Spleen (tissue), 7 donors: ENCODE measurements around the gene TMEM150C.

Source experiments
- CTCF ChIP-seq, 11 experiments: fragments of 200-600 bp in 7 of 11; fragments of 450-650 bp in 4 of 11; sonication (generic) in 4 of 11; IDR thresholded peaks in 8 of 11; conservative IDR thresholded peaks in 3 of 11; 1 replicate in 7 of 11; 2 replicates in 4 of 11; pipeline versions ENCODE4 v1.4.0 to v1.8.0; 2016 to 2021; ENCODE audit warnings: antibody characterized with exemption in 11 of 11, inconsistent platforms in 4 of 11, mild to moderate bottlenecking in 1 of 11
- POLR2A ChIP-seq, 3 donors: fragments of 450-650 bp; IDR thresholded peaks; one replicate each; pipeline ENCODE4 v1.5.1; 2017; ENCODE audit warnings: antibody characterized with exemption in 3 of 3, mild to moderate bottlenecking in 1 of 3
- POLR2AphosphoS5 ChIP-seq, 3 donors: sonication (generic); formaldehyde crosslinking; IDR thresholded peaks; one replicate each; pipeline ENCODE4 v1.5.1; 2017; ENCODE audit warnings: antibody characterized with exemption in 3 of 3
- donor health status: DM: no; HTN: no; CAD: no; lungs with moderate emphysema.
- donor health status: DM: no; HTN: no; CAD: no.
- donor health status: DM: no; HTN: no; CAD: no.

GRCh38 chr4:82551734-82552133, 10.1 kb downstream of the TMEM150C start:
- TF ChIP-seq CTCF (IDR thresholded peaks at IDR 0.05 in 8 of 11, conservative IDR thresholded peaks at IDR 0.05 in 3 of 11), result no peak
- no peak for TF ChIP-seq POLR2AphosphoS5 (IDR thresholded peaks at IDR 0.05)
- TF ChIP-seq POLR2A (IDR thresholded peaks at IDR 0.05), result no peak
